Kidney epithelial cell (primary cell): ENCODE results near the gene P3H3. TPM values are rescaled to one million over a fixed set of nuclear protein-coding genes. Genes with fewer than 3 reads are reported as not detected.

ENCODE experiments used
- DNase-seq: peaks from one replicate; pipeline ENCODE4 v3.0.0-alpha.2; 2010; ENCODE audit warnings: low read depth
- H3K27me3 ChIP-seq: 2 replicates; pipeline ENCODE4 v1.6.0; 2011; ENCODE audit warnings: low read length; ENCODE audit not compliant: control insufficient read depth, insufficient read depth
- H3K36me3 ChIP-seq: 2 replicates; pipeline ENCODE4 v1.5.1; 2011; ENCODE audit warnings: low read length; ENCODE audit not compliant: control insufficient read depth, insufficient read depth
- H3K4me3 ChIP-seq: 2 replicates; pipeline ENCODE4 v1.5.1; 2011; ENCODE audit warnings: low read depth, mild to moderate bottlenecking, control low read depth, low read length
- CTCF ChIP-seq: IDR thresholded peaks from 2 replicates; pipeline ENCODE4 v1.5.1; 2011; ENCODE audit warnings: mild to moderate bottlenecking, moderate library complexity, low read length, control low read depth, inconsistent platforms; ENCODE audit not compliant: insufficient read depth, poor library complexity, severe bottlenecking
- total RNA-seq: library from RNA; depleted of rRNA; stranded (reverse); fragments of >200 nt; gene quantifications from 2 replicates; pipeline ENCODE4 v1.2.3, GENCODE V29; 2015

P3H3 gene
- total RNA-seq, 1 donor from 2014 or later, result 21.8 TPM

- DNase-seq, result no peak
- Histone ChIP-seq H3K36me3 (peaks cover 2% of the 10 kb centered on the region), H3K27me3 (no peaks in the 10 kb centered on the region), H3K4me3 (no peak overlapping the region)
- TF ChIP-seq CTCF, result no peak
Measured at GRCh38 chr12:6830999-6831398, 2.8 kb downstream of the P3H3 start.

- DNase-seq, result no peak
- no peak for TF ChIP-seq CTCF
- peaks cover 2% of the 10 kb centered on the region for H3K36me3 ChIP-seq
- no peak overlapping the region for H3K4me3 ChIP-seq
- H3K27me3 ChIP-seq, result no peaks in the 10 kb centered on the region
Measured at GRCh38 chr12:6831450-6831995, 3.3 kb downstream of the P3H3 start.

DNA sequence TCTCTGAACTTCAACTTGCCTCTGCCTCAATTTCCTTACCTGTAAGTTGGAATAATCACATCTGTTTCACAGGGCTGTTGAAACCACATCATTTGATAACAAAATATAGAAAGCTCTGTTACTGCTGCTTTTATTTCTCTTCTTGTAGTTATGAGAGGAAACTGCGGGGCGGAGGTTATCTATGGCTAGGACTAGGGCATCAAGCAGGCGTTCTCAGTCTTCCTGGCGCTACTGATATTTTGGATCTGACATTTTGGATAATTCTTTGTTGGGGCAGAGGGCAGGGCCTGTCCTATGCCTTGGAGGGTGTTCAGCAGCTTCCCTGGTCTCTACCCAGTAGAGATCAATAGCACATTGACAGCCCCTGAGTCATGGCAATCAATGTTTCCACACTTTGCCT is 3.9 kb downstream of the P3H3 start:
- no peak for DNase-seq

GRCh38 chr12:6833189-6833890 is 5.1 kb downstream of the P3H3 start:
- Histone ChIP-seq H3K36me3 (peaks cover 2% of the 10 kb centered on the region), H3K27me3 (no peaks in the 10 kb centered on the region), H3K4me3 (no peak overlapping the region)
- no peak for TF ChIP-seq CTCF
- DNase-seq, result no peak

More for the DNA sequence above, 3.9 kb downstream of the P3H3 start:
- Histone ChIP-seq H3K27me3 (no peaks in the 10 kb centered on the region), H3K36me3 (peaks cover 2% of the 10 kb centered on the region), H3K4me3 (no peak overlapping the region)
- TF ChIP-seq CTCF, result no peak

DNA sequence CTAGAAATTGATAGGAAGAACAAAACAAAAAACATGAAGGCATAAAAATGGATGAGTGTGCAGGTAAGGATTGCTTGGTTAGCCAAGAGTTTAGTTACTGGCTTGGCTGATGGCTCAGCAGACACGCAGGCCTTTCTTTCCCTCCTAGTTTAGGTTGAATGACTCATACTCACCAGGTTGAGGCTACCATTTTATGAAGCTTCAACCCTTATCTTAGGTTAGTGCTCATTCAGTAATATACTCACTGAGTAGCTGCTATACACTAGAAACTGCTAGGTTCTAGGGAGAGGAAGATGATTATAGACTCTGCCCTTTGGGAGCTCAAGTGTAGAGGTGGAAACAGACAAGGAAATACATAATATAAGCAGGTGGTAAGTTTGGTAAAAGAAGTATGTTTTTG is 6.0 kb downstream of the P3H3 start:
- no peak for TF ChIP-seq CTCF
- Histone ChIP-seq H3K27me3 (no peaks in the 10 kb centered on the region), H3K36me3 (peaks cover 4% of the 10 kb centered on the region), H3K4me3 (no peak overlapping the region)
- no peak for DNase-seq

GRCh38 chr12:6834873-6835272 is 6.7 kb downstream of the P3H3 start:
- DNase-seq, result no peak
- no peak overlapping the region for H3K4me3 ChIP-seq
- H3K36me3 ChIP-seq, result peaks cover 4% of the 10 kb centered on the region
- TF ChIP-seq CTCF, result no peak
- no peaks in the 10 kb centered on the region for H3K27me3 ChIP-seq
